ENCODE results near the gene FSCB. TPM values are rescaled to one million over a fixed set of nuclear protein-coding genes. Genes with fewer than 3 reads are reported as not detected.
"Not testable (repeated sequence)": the region's sequence is repeated elsewhere in the genome, so short reads cannot be mapped to it uniquely, and the experiment has no call there.

Gene FSCB
- total RNA-seq (0.04 TPM in 1 of 2 replicates, not detected in the other), polyA plus RNA-seq (not detected in 2 replicates)

- no peaks in the 10 kb centered on the region for H3K27me3 ChIP-seq
- no peak within 1 kb of the TSS for H3K4me3 ChIP-seq
- H3K27ac ChIP-seq: no peak within 1 kb of the TSS
- DNase-seq (ENCODE audit: low read depth in 1 of 2, low spot score in 1 of 2): no peak
- no peak for TF ChIP-seq CTCF (IDR thresholded peaks at IDR 0.05; ENCODE audit: low read depth, low read length)
- no peaks in the 10 kb centered on the region for H3K36me3 ChIP-seq
- H3K9me3 ChIP-seq (ENCODE audit: low read depth): no peaks in the 10 kb centered on the region
- no peaks in the 10 kb centered on the region for H3K4me1 ChIP-seq (ENCODE audit: low read depth)
Measured at GRCh38 chr14:44507183-44507582, at the start of gene FSCB. Gene FSCB, minus strand, starts transcription at chr14:44507283. Its CDS starts 296 bp downstream, at chr14:44506987.

- H3K36me3 ChIP-seq: no peaks in the 10 kb centered on the region
- no peak overlapping the region for H3K27ac ChIP-seq
- H3K4me3 ChIP-seq: no peak overlapping the region
- H3K9me3 ChIP-seq (ENCODE audit: low read depth): no peaks in the 10 kb centered on the region
- no peaks in the 10 kb centered on the region for H3K4me1 ChIP-seq (ENCODE audit: low read depth)
- TF ChIP-seq CTCF (IDR thresholded peaks at IDR 0.05; ENCODE audit: low read depth, low read length): no peak
- no peaks in the 10 kb centered on the region for H3K27me3 ChIP-seq
- DNase-seq (ENCODE audit: low read depth in 1 of 2, low spot score in 1 of 2): peak in 1 of 2 donors; percentile 10
Measured at GRCh38 chr14:44531658-44532057, 24.6 kb upstream of the FSCB start.

- Histone ChIP-seq H3K27me3 (no peaks in the 10 kb centered on the region), H3K4me3 (no peak overlapping the region), H3K9me3 (ENCODE audit: low read depth) (no peaks in the 10 kb centered on the region), H3K36me3 (no peaks in the 10 kb centered on the region), H3K4me1 (ENCODE audit: low read depth) (no peaks in the 10 kb centered on the region), H3K27ac (no peak overlapping the region)
- TF ChIP-seq CTCF (IDR thresholded peaks at IDR 0.05; ENCODE audit: low read depth, low read length): no peak
- no peak for DNase-seq (ENCODE audit: low read depth in 1 of 2, low spot score in 1 of 2)
Measured at GRCh38 chr14:44530475-44530874, 23.4 kb upstream of the FSCB start.

GRCh38 chr14:44529026-44529425, 21.9 kb upstream of the FSCB start:
- Histone ChIP-seq H3K27ac (no peak overlapping the region), H3K4me3 (no peak overlapping the region), H3K27me3 (no peaks in the 10 kb centered on the region), H3K9me3 (ENCODE audit: low read depth) (no peaks in the 10 kb centered on the region), H3K36me3 (no peaks in the 10 kb centered on the region), H3K4me1 (ENCODE audit: low read depth) (no peaks in the 10 kb centered on the region)
- peak in 1 of 2 donors; percentile 73 for DNase-seq (ENCODE audit: low read depth in 1 of 2, low spot score in 1 of 2)
- TF ChIP-seq CTCF (IDR thresholded peaks at IDR 0.05; ENCODE audit: low read depth, low read length): no peak

- no peak for TF ChIP-seq CTCF (IDR thresholded peaks at IDR 0.05; ENCODE audit: low read depth, low read length)
- Histone ChIP-seq H3K36me3 (no peaks in the 10 kb centered on the region), H3K27ac (no peak overlapping the region), H3K4me1 (ENCODE audit: low read depth) (no peaks in the 10 kb centered on the region), H3K4me3 (no peak overlapping the region), H3K27me3 (no peaks in the 10 kb centered on the region), H3K9me3 (ENCODE audit: low read depth) (no peaks in the 10 kb centered on the region)
- no peak for DNase-seq (ENCODE audit: low read depth in 1 of 2, low spot score in 1 of 2)
Measured at GRCh38 chr14:44528180-44528579, 21.1 kb upstream of the FSCB start.

- no peak for TF ChIP-seq CTCF (IDR thresholded peaks at IDR 0.05; ENCODE audit: low read depth, low read length)
- no peaks in the 10 kb centered on the region for H3K27me3 ChIP-seq
- H3K27ac ChIP-seq: no peak overlapping the region
- H3K4me3 ChIP-seq: no peak overlapping the region
- no peaks in the 10 kb centered on the region for H3K9me3 ChIP-seq (ENCODE audit: low read depth)
- DNase-seq (ENCODE audit: low read depth in 1 of 2, low spot score in 1 of 2): no peak
- H3K36me3 ChIP-seq: no peaks in the 10 kb centered on the region
- H3K4me1 ChIP-seq (ENCODE audit: low read depth): no peaks in the 10 kb centered on the region
Measured at GRCh38 chr14:44525237-44525636, 18.2 kb upstream of the FSCB start.

- H3K4me3 ChIP-seq; H3K9me3 ChIP-seq (ENCODE audit: low read depth); H3K36me3 ChIP-seq; H3K4me1 ChIP-seq (ENCODE audit: low read depth); H3K27ac ChIP-seq; DNase-seq (ENCODE audit: low read depth in 1 of 2, low spot score in 1 of 2); H3K27me3 ChIP-seq: not testable (repeated sequence)
Measured at GRCh38 chr14:44515668-44516067, 8.6 kb upstream of the FSCB start.

Measured in cardiac muscle cell (in vitro differentiated cells and primary cell).